Tibial nerve (tissue), 4 donors: ENCODE data around the gene TRIM8. TPM values are rescaled to one million over a fixed set of nuclear protein-coding genes. Genes with fewer than 3 reads are reported as not detected.

Experiments used
- DNase-seq, 2 donors: peaks; one replicate each; pipeline ENCODE4 v3.0.0-alpha.2; 2019; ENCODE audit warnings: low spot score in 2 of 2
- H3K27ac ChIP-seq, 4 donors: fragments of 200-600 bp; sonication (generic) in 3 of 4; one replicate each; pipeline ENCODE4 v1.5.1; 2017 to 2019; ENCODE audit warnings: mild to moderate bottlenecking in 1 of 4
- H3K27me3 ChIP-seq, 2 donors: fragments of 200-600 bp; sonication (generic) in 1 of 2; one replicate each; pipeline versions ENCODE4 v1.5.1 to v1.6.0; 2017 to 2019
- H3K36me3 ChIP-seq, 3 donors: fragments of 200-600 bp; sonication (generic); one replicate each; pipeline ENCODE4 v1.5.1; 2018 to 2019
- H3K4me1 ChIP-seq, 4 donors: fragments of 200-600 bp; sonication (generic) in 3 of 4; one replicate each; pipeline ENCODE4 v1.5.1; 2017 to 2019
- H3K4me3 ChIP-seq, 4 donors: fragments of 200-600 bp; sonication (generic) in 3 of 4; one replicate each; pipeline ENCODE4 v1.5.1; 2017 to 2019; ENCODE audit warnings: mild to moderate bottlenecking in 1 of 4, moderate library complexity in 1 of 4
- H3K9me3 ChIP-seq, 4 donors: fragments of 200-600 bp; sonication (generic) in 3 of 4; one replicate each; pipeline ENCODE4 v1.5.1; 2017 to 2019
- CTCF ChIP-seq, 5 experiments: fragments of 200-600 bp in 3 of 5; fragments of 450-650 bp in 2 of 5; sonication (generic) in 3 of 5; IDR thresholded peaks; one replicate each; pipeline ENCODE4 v1.5.1; 2016 to 2019; ENCODE audit warnings: antibody characterized with exemption in 5 of 5, mild to moderate bottlenecking in 3 of 5, moderate library complexity in 2 of 5
- EP300 ChIP-seq, 2 donors: sonication (generic); formaldehyde crosslinking; IDR thresholded peaks; one replicate each; pipeline ENCODE4 v1.6.1; 2017; ENCODE audit warnings: antibody characterized with exemption in 2 of 2, mild to moderate bottlenecking in 1 of 2
- POLR2A ChIP-seq, 2 donors: fragments of 450-650 bp; IDR thresholded peaks; one replicate each; pipeline ENCODE4 v1.6.1; 2017; ENCODE audit warnings: antibody characterized with exemption in 2 of 2, mild to moderate bottlenecking in 2 of 2, moderate library complexity in 2 of 2
- WGBS, 2 donors: methylation state at CpG; one replicate each; pipeline ENCODE4 v1.1.5; 2018; 5-methylcytosine and 5-hydroxymethylcytosine counted together
- total RNA-seq, 4 donors: library from RNA; depleted of rRNA; stranded (reverse); fragments of >200 nt; gene quantifications; one replicate each; pipeline ENCODE4 v1.1.0, GENCODE V29; 2016

The TRIM8 gene
- total RNA-seq, 4 donors from 2014 or later: 156 to 206 (median 157) TPM

DNA sequence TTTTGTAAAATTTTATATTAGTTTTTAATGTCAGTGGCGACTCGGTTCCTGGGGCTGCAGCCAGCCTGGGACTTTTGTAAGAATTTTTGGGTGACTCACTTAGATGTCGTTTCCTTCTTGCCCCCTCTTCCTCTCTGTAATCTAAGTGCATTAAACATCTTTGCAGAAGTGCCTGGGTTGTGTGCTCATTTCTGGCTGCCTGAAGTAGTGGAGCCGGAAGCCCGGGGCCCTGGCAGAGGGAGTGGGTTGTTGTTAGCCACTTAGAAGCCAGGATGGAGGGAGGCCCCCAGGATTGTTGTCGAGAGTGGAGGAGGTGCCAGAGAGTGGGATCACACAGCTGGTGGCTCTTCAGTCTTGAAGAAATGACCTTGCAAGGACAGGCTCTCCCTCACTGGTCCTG lies 11.0 kb upstream of the TRIM8 start:
- peaks cover 0 to 16% (median 0%) of the 10 kb centered on the region in 3 donors for H3K36me3 ChIP-seq
- H3K27ac ChIP-seq: peak overlapping the region; percentile 30 to 95 (median 74)
- DNase-seq: no peak
- H3K4me3 ChIP-seq: no peak overlapping the region
- TF ChIP-seq CTCF (IDR thresholded peaks at IDR 0.05) (no peak), POLR2A (IDR thresholded peaks at IDR 0.05) (no peak)
- H3K4me1 ChIP-seq: peaks cover 3 to 74% (median 49%) of the 10 kb centered on the region in 4 donors
- WGBS, 2 donors: 2 to 17% methylated on average over 6 of the region's 6 CpGs
- H3K27me3 ChIP-seq: no peaks in the 10 kb centered on the region
- no peaks in the 10 kb centered on the region for H3K9me3 ChIP-seq

DNA sequence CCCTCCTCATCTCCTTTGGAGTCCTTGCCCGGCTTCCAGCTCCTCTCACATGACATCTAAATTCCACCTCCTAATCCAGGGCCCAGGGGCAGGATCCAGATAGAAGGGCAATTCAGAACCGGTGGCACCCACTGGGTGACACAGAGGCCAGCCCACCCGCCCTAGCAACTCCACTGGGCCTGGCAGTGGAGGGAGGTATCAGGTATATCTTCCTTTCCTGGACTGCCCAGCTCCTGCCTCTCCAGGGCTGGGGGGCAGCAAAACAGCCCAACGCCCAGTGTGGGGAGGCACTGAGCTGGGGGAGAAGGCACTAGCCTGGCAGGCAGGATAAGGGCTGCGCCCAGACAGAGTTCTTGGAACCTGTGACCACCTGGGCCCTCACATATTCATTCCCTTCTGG lies 10.4 kb upstream of the TRIM8 start:
- DNase-seq: no peak
- Histone ChIP-seq H3K27ac (peak overlapping the region in 3 of 4 donors; percentile 58 to 95 (median 91)), H3K36me3 (peaks cover 0 to 16% (median 0%) of the 10 kb centered on the region in 3 donors), H3K4me1 (peaks cover 3 to 68% (median 44%) of the 10 kb centered on the region in 4 donors), H3K27me3 (no peaks in the 10 kb centered on the region), H3K4me3 (no peak overlapping the region), H3K9me3 (no peaks in the 10 kb centered on the region)
- 63 to 66% methylated on average over 5 of the region's 5 CpGs for WGBS, 2 donors
- no peak for TF ChIP-seq CTCF (IDR thresholded peaks at IDR 0.05)
- TF ChIP-seq EP300 (IDR thresholded peaks at IDR 0.05): no peak
- no peak for TF ChIP-seq POLR2A (IDR thresholded peaks at IDR 0.05)

DNA sequence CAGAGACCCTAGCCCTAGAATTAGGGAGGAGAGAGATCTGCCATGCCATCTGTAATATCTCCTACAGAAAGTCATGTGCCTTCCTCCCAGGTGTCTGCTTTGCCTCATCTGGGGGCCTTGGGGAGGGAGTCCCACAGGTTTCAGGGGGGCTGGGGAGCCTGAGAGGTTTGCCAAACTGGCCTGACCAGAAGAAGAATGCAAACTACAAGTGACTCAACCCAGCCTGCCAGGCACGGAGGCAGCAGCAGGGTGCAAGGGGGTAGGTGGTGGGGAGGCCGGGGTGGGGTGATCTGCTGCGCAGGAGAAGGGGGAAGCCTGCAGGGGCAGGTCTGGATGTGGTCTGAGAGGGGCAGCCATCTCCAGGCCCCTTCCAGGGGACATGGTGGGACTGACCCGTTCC lies 9.6 kb upstream of the TRIM8 start:
- no peak for TF ChIP-seq POLR2A (IDR thresholded peaks at IDR 0.05)
- TF ChIP-seq EP300 (IDR thresholded peaks at IDR 0.05): no peak
- no peak for TF ChIP-seq CTCF (IDR thresholded peaks at IDR 0.05)

GRCh38 chr10:102635377-102635776 lies 8.9 kb upstream of the TRIM8 start:
- no peaks in the 10 kb centered on the region for H3K27me3 ChIP-seq
- H3K9me3 ChIP-seq: no peaks in the 10 kb centered on the region
- 42 to 43% methylated on average over 4 of the region's 4 CpGs for WGBS, 2 donors
- TF ChIP-seq EP300 (IDR thresholded peaks at IDR 0.05): no peak
- no peak for TF ChIP-seq POLR2A (IDR thresholded peaks at IDR 0.05)
- TF ChIP-seq CTCF (IDR thresholded peaks at IDR 0.05): no peak
- H3K36me3 ChIP-seq: peaks cover 0 to 10% (median 0%) of the 10 kb centered on the region in 3 donors
- DNase-seq: no peak
- peak overlapping the region in 3 of 4 donors; percentile 35 to 95 (median 91) for H3K27ac ChIP-seq
- H3K4me1 ChIP-seq: peaks cover 3 to 53% (median 37%) of the 10 kb centered on the region in 4 donors
- no peak overlapping the region for H3K4me3 ChIP-seq

More for the DNA sequence above, 9.6 kb upstream of the TRIM8 start:
- Histone ChIP-seq H3K27ac (peak overlapping the region in 3 of 4 donors; percentile 35 to 95 (median 91)), H3K4me3 (no peak overlapping the region), H3K27me3 (no peaks in the 10 kb centered on the region), H3K9me3 (no peaks in the 10 kb centered on the region), H3K4me1 (peaks cover 3 to 60% (median 40%) of the 10 kb centered on the region in 4 donors), H3K36me3 (peaks cover 0 to 16% (median 0%) of the 10 kb centered on the region in 3 donors)
- DNase-seq: no peak
- WGBS, 2 donors: 61 to 75% methylated on average over 4 of the region's 4 CpGs

DNA sequence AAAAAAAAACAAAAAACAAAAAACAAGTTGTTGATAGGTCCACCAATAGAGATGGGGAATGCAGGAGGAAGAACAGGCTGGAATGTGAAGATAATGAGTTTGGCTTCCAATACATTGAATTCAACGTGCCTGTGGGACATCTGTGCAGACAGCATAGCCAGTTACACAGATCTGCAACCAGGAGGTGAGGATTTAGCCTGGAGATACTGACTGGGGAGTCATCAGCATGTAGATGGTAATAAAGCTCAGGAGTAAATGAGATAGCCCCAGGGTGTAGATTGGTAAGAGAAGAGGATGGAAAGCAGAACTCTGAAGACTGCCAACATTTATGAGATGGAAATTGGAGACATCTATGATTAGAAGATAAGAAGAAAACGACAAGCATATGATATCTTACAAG lies 4.7 kb upstream of the TRIM8 start:
- no peaks in the 10 kb centered on the region for H3K36me3 ChIP-seq
- H3K9me3 ChIP-seq: no peaks in the 10 kb centered on the region
- no peak overlapping the region for H3K4me3 ChIP-seq
- H3K4me1 ChIP-seq: peaks cover 0 to 18% (median 8%) of the 10 kb centered on the region in 4 donors
- WGBS, 2 donors: 27 to 40% methylated on average over 2 of the region's 2 CpGs
- TF ChIP-seq EP300 (IDR thresholded peaks at IDR 0.05) (no peak), POLR2A (IDR thresholded peaks at IDR 0.05) (no peak), CTCF (IDR thresholded peaks at IDR 0.05) (no peak)
- DNase-seq: no peak
- no peak overlapping the region for H3K27ac ChIP-seq
- H3K27me3 ChIP-seq: no peaks in the 10 kb centered on the region
